ENCODE results near the gene C1QTNF6. TPM values are rescaled to one million over a fixed set of nuclear protein-coding genes. Genes with fewer than 3 reads are reported as not detected.
A peak's percentile ranks its signal among the peaks of the same experiment; 100 is the strongest.
"Not testable (repeated sequence)": the region's sequence is repeated elsewhere in the genome, so short reads cannot be mapped to it uniquely, and the experiment has no call there.

The C1QTNF6 gene
- total RNA-seq, 1 experiment from 2014 or later, result 7.4 TPM

- Histone ChIP-seq H3K9me3 (no peaks in the 10 kb centered on the region), H3K27me3 (replicated peaks; ENCODE audit: control insufficient read depth, insufficient read depth, low read length) (no peaks in the 10 kb centered on the region; the same call in 1 of the 2 replicates), H3K4me1 (peaks cover 15% of the 10 kb centered on the region), H3K4me3 (ENCODE audit: low read depth, low read length) (no peak overlapping the region), H3K36me3 (ENCODE audit: control insufficient read depth, insufficient read depth, low read length) (no peaks in the 10 kb centered on the region)
- Mint-ChIP-seq H3K4me3 (ENCODE audit: unreplicated experiment) (no peak overlapping the region), H3K4me1 (ENCODE audit: low read depth, unreplicated experiment) (no peaks in the 10 kb centered on the region), H3K36me3 (ENCODE audit: insufficient read depth, unreplicated experiment) (peaks cover 7% of the 10 kb centered on the region), H3K9me3 (ENCODE audit: unreplicated experiment) (no peaks in the 10 kb centered on the region), H3K27ac (ENCODE audit: unreplicated experiment) (no peak overlapping the region), H3K27me3 (ENCODE audit: insufficient read depth, unreplicated experiment) (no peaks in the 10 kb centered on the region)
- DNase-seq, result peak in 1 of 2 experiments; percentile 32
- TF ChIP-seq CTCF (IDR thresholded peaks at IDR 0.05; ENCODE audit: insufficient read depth in 1 of 2, low read depth in 1 of 2, low read length in 1 of 2, severe bottlenecking in 1 of 2, unreplicated experiment in 1 of 2), result no peak
- intact Hi-C loops (cut with micrococcal nuclease; ENCODE audit: unreplicated experiment), result no loop called here
- ChIA-PET POLR2A (no interaction called here), CTCF (no interaction called here)
- no TSS peak for BruUV-seq (replicated peaks)
Measured at GRCh38 chr22:37203354-37204044, 15.5 kb upstream of the C1QTNF6 start.

- Mint-ChIP-seq H3K4me3 (ENCODE audit: unreplicated experiment) (no peak overlapping the region), H3K9me3 (ENCODE audit: unreplicated experiment) (no peaks in the 10 kb centered on the region), H3K27me3 (ENCODE audit: insufficient read depth, unreplicated experiment) (no peaks in the 10 kb centered on the region), H3K36me3 (ENCODE audit: insufficient read depth, unreplicated experiment) (peaks cover 7% of the 10 kb centered on the region), H3K4me1 (ENCODE audit: low read depth, unreplicated experiment) (peaks cover 7% of the 10 kb centered on the region), H3K27ac (ENCODE audit: unreplicated experiment) (no peak overlapping the region)
- BruUV-seq (replicated peaks), result no TSS peak
- peaks cover 22% of the 10 kb centered on the region for H3K4me1 ChIP-seq
- H3K27me3 ChIP-seq (replicated peaks; ENCODE audit: control insufficient read depth, insufficient read depth, low read length), result no peaks in the 10 kb centered on the region; the same call in 1 of the 2 replicates
- no peak overlapping the region for H3K4me3 ChIP-seq (ENCODE audit: low read depth, low read length)
- no peaks in the 10 kb centered on the region for H3K36me3 ChIP-seq (ENCODE audit: control insufficient read depth, insufficient read depth, low read length)
- DNase-seq, result peak in 1 of 2 experiments; percentile 26
- POLR2A ChIA-PET, result no interaction called here
- no peak for TF ChIP-seq CTCF (IDR thresholded peaks at IDR 0.05; ENCODE audit: insufficient read depth in 1 of 2, low read depth in 1 of 2, low read length in 1 of 2, severe bottlenecking in 1 of 2, unreplicated experiment in 1 of 2)
- H3K9me3 ChIP-seq, result no peaks in the 10 kb centered on the region
- intact Hi-C loops (cut with micrococcal nuclease; ENCODE audit: unreplicated experiment), result no loop called here
- CTCF ChIA-PET, result no interaction called here
Measured at GRCh38 chr22:37202716-37203115, 14.7 kb upstream of the C1QTNF6 start.

- peak in 1 of 2 experiments; percentile 9 for DNase-seq
- no peak for TF ChIP-seq CTCF (IDR thresholded peaks at IDR 0.05; ENCODE audit: insufficient read depth in 1 of 2, low read depth in 1 of 2, low read length in 1 of 2, severe bottlenecking in 1 of 2, unreplicated experiment in 1 of 2)
- ChIA-PET POLR2A (no interaction called here), CTCF (interaction anchor here (1.4 kb wide), 1 partner anchor 23 kb away, joined by 4 read pairs; no protein-coding TSS in a partner anchor)
- H3K9me3 ChIP-seq, result no peaks in the 10 kb centered on the region
- no peaks in the 10 kb centered on the region for H3K36me3 ChIP-seq (ENCODE audit: control insufficient read depth, insufficient read depth, low read length)
- H3K4me3 ChIP-seq (ENCODE audit: low read depth, low read length), result no peak overlapping the region
- intact Hi-C loops (cut with micrococcal nuclease; ENCODE audit: unreplicated experiment), result no loop called here
- H3K4me3 Mint-ChIP-seq (ENCODE audit: unreplicated experiment), result no peak overlapping the region
- H3K9me3 Mint-ChIP-seq (ENCODE audit: unreplicated experiment), result no peaks in the 10 kb centered on the region
- peaks cover 7% of the 10 kb centered on the region for H3K36me3 Mint-ChIP-seq (ENCODE audit: insufficient read depth, unreplicated experiment)
- H3K4me1 Mint-ChIP-seq (ENCODE audit: low read depth, unreplicated experiment), result peaks cover 9% of the 10 kb centered on the region
- no peaks in the 10 kb centered on the region for H3K27me3 Mint-ChIP-seq (ENCODE audit: insufficient read depth, unreplicated experiment)
- H3K4me1 ChIP-seq, result peaks cover 28% of the 10 kb centered on the region
- no peaks in the 10 kb centered on the region; the same call in 1 of the 2 replicates for H3K27me3 ChIP-seq (replicated peaks; ENCODE audit: control insufficient read depth, insufficient read depth, low read length)
- BruUV-seq (replicated peaks), result no TSS peak
- no peak overlapping the region for H3K27ac Mint-ChIP-seq (ENCODE audit: unreplicated experiment)
Measured at GRCh38 chr22:37202001-37202555, 14.0 kb upstream of the C1QTNF6 start.

GRCh38 chr22:37201443-37201820 is 13.4 kb upstream of the C1QTNF6 start:
- BruUV-seq (replicated peaks); intact Hi-C loops (cut with micrococcal nuclease; ENCODE audit: unreplicated experiment); H3K4me3 Mint-ChIP-seq (ENCODE audit: unreplicated experiment); H3K9me3 Mint-ChIP-seq (ENCODE audit: unreplicated experiment); H3K9me3 ChIP-seq; H3K36me3 ChIP-seq (ENCODE audit: control insufficient read depth, insufficient read depth, low read length); H3K4me1 Mint-ChIP-seq (ENCODE audit: low read depth, unreplicated experiment); H3K36me3 Mint-ChIP-seq (ENCODE audit: insufficient read depth, unreplicated experiment); H3K27ac Mint-ChIP-seq (ENCODE audit: unreplicated experiment); H3K4me3 ChIP-seq (ENCODE audit: low read depth, low read length); H3K27me3 Mint-ChIP-seq (ENCODE audit: insufficient read depth, unreplicated experiment); POLR2A ChIA-PET; H3K27me3 ChIP-seq (replicated peaks; ENCODE audit: control insufficient read depth, insufficient read depth, low read length): not testable (repeated sequence)
- H3K4me1 ChIP-seq, result peaks cover 34% of the 10 kb centered on the region
- peak in 1 of 2 experiments; percentile 9 for DNase-seq
- CTCF ChIA-PET, result interaction anchor here (1.4 to 2.6 kb wide), 2 partner anchors 11 to 24 kb away, joined by 4 to 8 read pairs; partner anchors contain the start of gene SSTR3
